ENCODE measurements around the gene FAP.

The FAP gene

GRCh38 chr2:162258169-162258568, 14.9 kb upstream of the FAP start (continued):
- TF ChIP-seq SNAI2 (CRISPR knock-in tag; IDR thresholded peaks at IDR 0.05) (no peak), POU6F1 (CRISPR knock-in tag; IDR thresholded peaks at IDR 0.05; ENCODE audit: borderline replicate concordance, low read depth) (no peak), TOX (CRISPR knock-in tag; IDR thresholded peaks at IDR 0.05; ENCODE audit: borderline replicate concordance) (no peak), ISL1 (CRISPR knock-in tag; IDR thresholded peaks at IDR 0.05) (no peak)

- ATAC-seq = no peak
- TF ChIP-seq CREB5 (CRISPR knock-in tag; IDR thresholded peaks at IDR 0.05; ENCODE audit: low read depth) (no peak), ZFP3 (CRISPR knock-in tag; IDR thresholded peaks at IDR 0.05) (no peak), TSHZ2 (CRISPR knock-in tag; IDR thresholded peaks at IDR 0.05) (no peak), POU6F1 (CRISPR knock-in tag; IDR thresholded peaks at IDR 0.05; ENCODE audit: borderline replicate concordance, low read depth) (no peak), RARB (CRISPR knock-in tag; IDR thresholded peaks at IDR 0.05) (no peak), BACH2 (CRISPR knock-in tag; IDR thresholded peaks at IDR 0.05; ENCODE audit: borderline replicate concordance) (no peak), ZNF70 (CRISPR knock-in tag; IDR thresholded peaks at IDR 0.05) (no peak), ISL1 (CRISPR knock-in tag; IDR thresholded peaks at IDR 0.05) (no peak), ZNF8 (CRISPR knock-in tag; IDR thresholded peaks at IDR 0.05) (no peak), PPARA (CRISPR knock-in tag; IDR thresholded peaks at IDR 0.05; ENCODE audit: borderline replicate concordance) (no peak), PATZ1 (CRISPR knock-in tag; IDR thresholded peaks at IDR 0.05; ENCODE audit: borderline replicate concordance) (no peak), ZC3H10 (CRISPR knock-in tag; IDR thresholded peaks at IDR 0.05) (no peak), ZFP30 (CRISPR knock-in tag; IDR thresholded peaks at IDR 0.05) (no peak), GLIS3 (CRISPR knock-in tag; IDR thresholded peaks at IDR 0.05) (no peak)
These were observed 14.2 kb upstream of the FAP start for GRCh38 chr2:162257425-162257824.

GRCh38 chr2:162256591-162256991, 13.3 kb upstream of the FAP start:
- TF ChIP-seq PATZ1 (CRISPR knock-in tag; IDR thresholded peaks at IDR 0.05; ENCODE audit: borderline replicate concordance) (no peak), SNAI2 (CRISPR knock-in tag; IDR thresholded peaks at IDR 0.05) (no peak), TOX (CRISPR knock-in tag; IDR thresholded peaks at IDR 0.05; ENCODE audit: borderline replicate concordance) (no peak), BACH2 (CRISPR knock-in tag; IDR thresholded peaks at IDR 0.05; ENCODE audit: borderline replicate concordance) (no peak), CREB5 (CRISPR knock-in tag; IDR thresholded peaks at IDR 0.05; ENCODE audit: low read depth) (no peak)
- ATAC-seq = peak; percentile 59

All from SK-N-SH treated with all-trans-retinoic acid at 6 μM for 48 hours (cell line).